Esophagus muscularis mucosa (tissue), 3 donors: Measurements from ENCODE around the gene PEDS1.

ENCODE experiments used
- POLR2A ChIP-seq: fragments of 450-650 bp; IDR thresholded peaks from one replicate; pipeline ENCODE4 v1.6.1; 2017; ENCODE audit warnings: antibody characterized with exemption, moderate library complexity, mild to moderate bottlenecking, low read depth
- TF ChIP-seq, protein P1 (sequence below), 3 experiments: fragments of 200-600 bp in 2 of 3; fragments of 450-650 bp in 1 of 3; sonication (generic) in 2 of 3; IDR thresholded peaks; one replicate each; pipeline ENCODE4 v1.5.1; 2017 to 2019; ENCODE audit warnings: antibody characterized with exemption in 3 of 3, mild to moderate bottlenecking in 2 of 3, moderate library complexity in 1 of 3

GRCh38 chr20:50127587-50128519, 25.7 kb downstream of the PEDS1 start:
- TF ChIP-seq, protein P1, sequence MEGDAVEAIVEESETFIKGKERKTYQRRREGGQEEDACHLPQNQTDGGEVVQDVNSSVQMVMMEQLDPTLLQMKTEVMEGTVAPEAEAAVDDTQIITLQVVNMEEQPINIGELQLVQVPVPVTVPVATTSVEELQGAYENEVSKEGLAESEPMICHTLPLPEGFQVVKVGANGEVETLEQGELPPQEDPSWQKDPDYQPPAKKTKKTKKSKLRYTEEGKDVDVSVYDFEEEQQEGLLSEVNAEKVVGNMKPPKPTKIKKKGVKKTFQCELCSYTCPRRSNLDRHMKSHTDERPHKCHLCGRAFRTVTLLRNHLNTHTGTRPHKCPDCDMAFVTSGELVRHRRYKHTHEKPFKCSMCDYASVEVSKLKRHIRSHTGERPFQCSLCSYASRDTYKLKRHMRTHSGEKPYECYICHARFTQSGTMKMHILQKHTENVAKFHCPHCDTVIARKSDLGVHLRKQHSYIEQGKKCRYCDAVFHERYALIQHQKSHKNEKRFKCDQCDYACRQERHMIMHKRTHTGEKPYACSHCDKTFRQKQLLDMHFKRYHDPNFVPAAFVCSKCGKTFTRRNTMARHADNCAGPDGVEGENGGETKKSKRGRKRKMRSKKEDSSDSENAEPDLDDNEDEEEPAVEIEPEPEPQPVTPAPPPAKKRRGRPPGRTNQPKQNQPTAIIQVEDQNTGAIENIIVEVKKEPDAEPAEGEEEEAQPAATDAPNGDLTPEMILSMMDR (IDR thresholded peaks at IDR 0.05) = no peak
- TF ChIP-seq POLR2A = no peak
